Occipital lobe (tissue), 2 donors: ENCODE data around the gene PARD3B. TPM values are rescaled to one million over a fixed set of nuclear protein-coding genes. Genes with fewer than 3 reads are reported as not detected.

Source experiments
- DNase-seq: peaks from one replicate; lab custom pipeline; 2025; lab: John Stamatoyannopoulos, UW
- total RNA-seq: library from RNA; depleted of rRNA; stranded (reverse); fragments of >200 nt; gene quantifications from one replicate; pipeline ENCODE4 v1.2.3, GENCODE V29; 2014

Gene PARD3B
- total RNA-seq, 1 donor from 2014 or later: 5.6 TPM

- DNase-seq: no peak
These were observed 1044.2 kb downstream of the PARD3B start for GRCh38 chr2:205589479-205589878.

- DNase-seq: no peak
These were observed 1045.5 kb downstream of the PARD3B start for GRCh38 chr2:205590759-205591158.

- no peak for DNase-seq
These were observed 1048.6 kb downstream of the PARD3B start for GRCh38 chr2:205593891-205594290.

- no peak for DNase-seq
These were observed 1051.3 kb downstream of the PARD3B start for GRCh38 chr2:205596581-205596980.

- no peak for DNase-seq
These were observed 1060.5 kb downstream of the PARD3B start for GRCh38 chr2:205605638-205606304.

- no peak for DNase-seq
These were observed 1061.9 kb downstream of the PARD3B start for GRCh38 chr2:205607146-205607545.

GRCh38 chr2:205609113-205609512 is 1063.8 kb downstream of the PARD3B start:
- no peak for DNase-seq

- no peak for DNase-seq
These were observed 1065.2 kb downstream of the PARD3B start for GRCh38 chr2:205610437-205610836.

GRCh38 chr2:205612636-205613035 is 1067.4 kb downstream of the PARD3B start:
- no peak for DNase-seq

GRCh38 chr2:205613970-205614559 is 1068.8 kb downstream of the PARD3B start:
- DNase-seq: no peak

GRCh38 chr2:205614965-205615364 is 1069.7 kb downstream of the PARD3B start:
- no peak for DNase-seq

GRCh38 chr2:205617905-205618304 is 1072.6 kb downstream of the PARD3B start:
- no peak for DNase-seq

- no peak for DNase-seq
These were observed 1074.3 kb downstream of the PARD3B start for GRCh38 chr2:205619600-205619999.

- no peak for DNase-seq
These were observed 1081.8 kb downstream of the PARD3B start for GRCh38 chr2:205627085-205627484.

GRCh38 chr2:205628422-205628821 is 1083.1 kb downstream of the PARD3B start:
- no peak for DNase-seq

GRCh38 chr2:205629091-205629776 is 1084.0 kb downstream of the PARD3B start:
- DNase-seq: no peak

GRCh38 chr2:205633994-205634393 is 1088.7 kb downstream of the PARD3B start:
- DNase-seq: no peak

GRCh38 chr2:205636549-205637319 is 1091.5 kb downstream of the PARD3B start:
- DNase-seq: no peak

- no peak for DNase-seq
These were observed 1092.0 kb downstream of the PARD3B start for GRCh38 chr2:205637320-205637602.

GRCh38 chr2:205637779-205638503 is 1092.7 kb downstream of the PARD3B start:
- no peak for DNase-seq

- no peak for DNase-seq
These were observed 1095.4 kb downstream of the PARD3B start for GRCh38 chr2:205640716-205641115.
